DND-41 (cell line): ENCODE data around the gene KLF6.

Experiments
- ATAC-seq: fragments of 200-7000 bp; cut with Tn5 transposase; 3 replicates; pipeline ENCODE4 v1.9.1; 2021; ENCODE audit warnings: low read depth; ENCODE audit not compliant: insufficient read depth
- DNase-seq: peaks from one replicate; pipeline ENCODE4 v3.0.0-alpha.2; 2020
- H2AFZ ChIP-seq: 2 replicates; pipeline ENCODE4 v1.6.0; 2012; ENCODE audit warnings: low read depth, low read length
- H3K27ac ChIP-seq: 2 replicates; pipeline ENCODE4 v1.5.1; 2012; ENCODE audit warnings: low read length, inconsistent platforms
- H3K27me3 ChIP-seq: fragments of 200-600 bp; sonication (generic); 2 replicates; pipeline ENCODE4 v1.6.0; 2012; ENCODE audit warnings: low read length, mild to moderate bottlenecking, inconsistent platforms; ENCODE audit not compliant: insufficient read depth, poor library complexity
- H3K36me3 ChIP-seq: 2 replicates; pipeline ENCODE4 v1.5.1; 2012; ENCODE audit warnings: low read length, inconsistent platforms; ENCODE audit not compliant: insufficient read depth
- H3K4me1 ChIP-seq: 2 replicates; pipeline ENCODE4 v1.5.1; 2012; ENCODE audit warnings: mild to moderate bottlenecking, low read length; ENCODE audit not compliant: insufficient read depth
- H3K4me2 ChIP-seq: 2 replicates; pipeline ENCODE4 v1.6.0; 2012; ENCODE audit warnings: mild to moderate bottlenecking, moderate library complexity, low read length, inconsistent platforms; ENCODE audit not compliant: insufficient read depth
- H3K4me3 ChIP-seq, 2 experiments: fragments of 200-600 bp in 1 of 2; shearing (Covaris generic) in 1 of 2; 2 replicates each; pipeline ENCODE4 v1.5.1; 2012 to 2016; ENCODE audit warnings: inconsistent platforms in 2 of 2, low read length in 2 of 2, mild to moderate bottlenecking in 2 of 2, low read depth in 1 of 2, moderate library complexity in 1 of 2
- H3K79me2 ChIP-seq: 2 replicates; pipeline ENCODE4 v1.6.0; 2012; ENCODE audit warnings: low read length, inconsistent platforms; ENCODE audit not compliant: insufficient read depth
- H3K9ac ChIP-seq: 2 replicates; pipeline ENCODE4 v1.6.0; 2012; ENCODE audit warnings: low read depth, mild to moderate bottlenecking, inconsistent platforms, low read length, moderate library complexity
- H3K9me3 ChIP-seq: 2 replicates; pipeline ENCODE4 v1.5.1; 2012; ENCODE audit warnings: low read length, moderate library complexity, mild to moderate bottlenecking, inconsistent platforms; ENCODE audit not compliant: insufficient read depth, severe bottlenecking
- H4K20me1 ChIP-seq: 2 replicates; pipeline ENCODE4 v1.6.0; 2012; ENCODE audit warnings: low read length; ENCODE audit not compliant: insufficient read depth
- CTCF ChIP-seq: IDR thresholded peaks from 2 replicates; pipeline ENCODE4 v1.5.1; 2012; ENCODE audit warnings: borderline replicate concordance, low read length, moderate library complexity, mild to moderate bottlenecking; ENCODE audit not compliant: poor library complexity, severe bottlenecking; ENCODE audit errors: extremely low read depth
- EZH2 ChIP-seq: IDR thresholded peaks from 3 replicates; pipeline ENCODE4 v1.6.1; 2012; ENCODE audit warnings: borderline replicate concordance, low read depth, mild to moderate bottlenecking, moderate library complexity, low read length, inconsistent platforms; ENCODE audit not compliant: severe bottlenecking

KLF6 gene

GRCh38 chr10:3749600-3749999, 35.4 kb downstream of the KLF6 start:
- Histone ChIP-seq H4K20me1 (no peaks in the 10 kb centered on the region), H3K4me3 (no peak overlapping the region), H3K4me2 (no peak overlapping the region), H3K9me3 (no peaks in the 10 kb centered on the region), H3K36me3 (no peaks in the 10 kb centered on the region), H3K27me3 (no peaks in the 10 kb centered on the region), H3K27ac (no peak overlapping the region), H2AFZ (no peak overlapping the region), H3K4me1 (peaks cover 18% of the 10 kb centered on the region), H3K79me2 (no peaks in the 10 kb centered on the region), H3K9ac (no peak overlapping the region)
- ATAC-seq (no peak), DNase-seq (no peak)
- TF ChIP-seq EZH2 (no peak), CTCF (no peak)

- Histone ChIP-seq H3K36me3 (no peaks in the 10 kb centered on the region), H3K27ac (no peak overlapping the region), H3K27me3 (no peaks in the 10 kb centered on the region), H3K4me3 (no peak overlapping the region), H4K20me1 (no peaks in the 10 kb centered on the region), H3K4me2 (no peak overlapping the region), H3K79me2 (no peaks in the 10 kb centered on the region), H3K9me3 (no peaks in the 10 kb centered on the region), H2AFZ (no peak overlapping the region), H3K9ac (no peak overlapping the region), H3K4me1 (peaks cover 18% of the 10 kb centered on the region)
- ATAC-seq (no peak), DNase-seq (no peak)
- no peak for TF ChIP-seq CTCF
Observed at GRCh38 chr10:3749011-3749410, 36.0 kb downstream of the KLF6 start.

GRCh38 chr10:3748484-3748883, 36.5 kb downstream of the KLF6 start:
- Histone ChIP-seq H3K79me2 (no peaks in the 10 kb centered on the region), H3K4me3 (no peak overlapping the region), H3K36me3 (no peaks in the 10 kb centered on the region), H3K27ac (no peak overlapping the region), H2AFZ (no peak overlapping the region), H3K4me2 (no peak overlapping the region), H4K20me1 (no peaks in the 10 kb centered on the region), H3K27me3 (no peaks in the 10 kb centered on the region), H3K9ac (no peak overlapping the region), H3K9me3 (no peaks in the 10 kb centered on the region), H3K4me1 (peaks cover 18% of the 10 kb centered on the region)
- DNase-seq, result no peak
- no peak for TF ChIP-seq EZH2
- TF ChIP-seq CTCF, result no peak
- ATAC-seq, result no peak

- Histone ChIP-seq H3K4me2 (no peak overlapping the region), H2AFZ (no peak overlapping the region), H3K4me3 (no peak overlapping the region), H3K4me1 (peaks cover 18% of the 10 kb centered on the region), H3K27ac (no peak overlapping the region), H3K36me3 (no peaks in the 10 kb centered on the region), H3K9me3 (no peaks in the 10 kb centered on the region), H3K27me3 (no peaks in the 10 kb centered on the region), H3K79me2 (no peaks in the 10 kb centered on the region), H4K20me1 (no peaks in the 10 kb centered on the region), H3K9ac (no peak overlapping the region)
- no peak for ATAC-seq
- no peak for DNase-seq
- TF ChIP-seq CTCF (no peak), EZH2 (no peak)
Observed at GRCh38 chr10:3747984-3748383, 37.0 kb downstream of the KLF6 start.
